Uterus (tissue), 2 donors: ENCODE measurements around the gene COL26A1.

Source experiments
- POLR2A ChIP-seq, 2 donors: fragments of 450-650 bp; IDR thresholded peaks; one replicate each; pipeline ENCODE4 v1.6.1; 2016; ENCODE audit warnings: antibody characterized with exemption in 2 of 2, mild to moderate bottlenecking in 1 of 2, moderate library complexity in 1 of 2
- TF ChIP-seq, protein P1 (sequence below), 4 experiments: fragments of 200-600 bp in 2 of 4; fragments of 450-650 bp in 2 of 4; sonication (generic) in 2 of 4; IDR thresholded peaks; one replicate each; pipeline ENCODE4 v1.5.1; 2016 to 2019; ENCODE audit warnings: antibody characterized with exemption in 4 of 4, mild to moderate bottlenecking in 2 of 4, moderate library complexity in 1 of 4

DNA sequence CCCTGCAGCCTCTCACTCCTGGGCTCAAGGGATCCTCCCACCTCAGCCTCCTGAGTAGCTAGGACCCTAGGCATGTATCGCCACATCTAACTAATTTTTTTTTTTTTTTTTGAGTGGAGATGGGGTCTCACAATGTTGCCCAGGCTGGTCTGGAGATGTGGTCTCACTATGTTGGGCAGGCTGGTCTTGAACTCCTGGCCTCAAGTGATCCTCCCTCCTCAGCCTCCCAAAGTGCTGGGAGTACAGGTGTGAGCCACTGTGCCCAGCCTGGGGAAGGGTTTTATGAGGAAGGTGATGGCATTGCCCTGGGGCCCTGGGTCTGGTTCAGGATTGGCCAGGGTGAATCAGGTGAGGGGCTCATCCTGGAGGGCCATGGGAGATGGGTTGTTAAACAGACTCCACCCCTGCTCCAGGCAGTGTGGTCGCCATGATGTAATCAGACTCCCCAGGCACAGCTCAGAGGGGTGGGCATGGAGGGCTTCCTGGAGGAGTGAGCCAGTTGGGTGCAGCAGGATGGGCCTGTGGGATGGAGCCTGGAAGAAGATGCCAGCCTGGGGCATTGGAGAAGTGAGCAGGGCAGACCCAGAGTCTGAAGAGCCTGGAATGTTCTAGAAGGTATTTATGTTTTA is 183.7 kb downstream of the COL26A1 start:
- TF ChIP-seq, protein P1, sequence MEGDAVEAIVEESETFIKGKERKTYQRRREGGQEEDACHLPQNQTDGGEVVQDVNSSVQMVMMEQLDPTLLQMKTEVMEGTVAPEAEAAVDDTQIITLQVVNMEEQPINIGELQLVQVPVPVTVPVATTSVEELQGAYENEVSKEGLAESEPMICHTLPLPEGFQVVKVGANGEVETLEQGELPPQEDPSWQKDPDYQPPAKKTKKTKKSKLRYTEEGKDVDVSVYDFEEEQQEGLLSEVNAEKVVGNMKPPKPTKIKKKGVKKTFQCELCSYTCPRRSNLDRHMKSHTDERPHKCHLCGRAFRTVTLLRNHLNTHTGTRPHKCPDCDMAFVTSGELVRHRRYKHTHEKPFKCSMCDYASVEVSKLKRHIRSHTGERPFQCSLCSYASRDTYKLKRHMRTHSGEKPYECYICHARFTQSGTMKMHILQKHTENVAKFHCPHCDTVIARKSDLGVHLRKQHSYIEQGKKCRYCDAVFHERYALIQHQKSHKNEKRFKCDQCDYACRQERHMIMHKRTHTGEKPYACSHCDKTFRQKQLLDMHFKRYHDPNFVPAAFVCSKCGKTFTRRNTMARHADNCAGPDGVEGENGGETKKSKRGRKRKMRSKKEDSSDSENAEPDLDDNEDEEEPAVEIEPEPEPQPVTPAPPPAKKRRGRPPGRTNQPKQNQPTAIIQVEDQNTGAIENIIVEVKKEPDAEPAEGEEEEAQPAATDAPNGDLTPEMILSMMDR (IDR thresholded peaks at IDR 0.05): no peak
- no peak for TF ChIP-seq POLR2A (IDR thresholded peaks at IDR 0.05)
